IMR-90 (cell line): Measurements from ENCODE around the gene NDP. TPM values are rescaled to one million over a fixed set of nuclear protein-coding genes. Genes with fewer than 3 reads are reported as not detected.

Source experiments
- ATAC-seq: fragments of 200-7000 bp; cut with Tn5 transposase; 2 replicates; pipeline ENCODE4 v1.9.1; 2020; ENCODE audit warnings: low read depth, mild to moderate bottlenecking, moderate library complexity
- BruUV-seq: library from RNA; stranded (reverse); fragments of 400-500 nt; replicated peaks from 2 replicates; lab custom pipeline; 2021; lab: Mats Ljungman, UMichigan
- CTCF ChIA-PET: fragments of 300-600 bp; formaldehyde crosslinking; extraction: SDS; loops from one replicate; lab custom pipeline; 2021; ENCODE audit warnings: antibody characterized with exemption; lab: Yijun Ruan, JAX
- POLR2A ChIA-PET: fragments of 300-600 bp; sonication (Branson Sonifier 250); formaldehyde crosslinking; loops from one replicate; lab custom pipeline; 2022; ENCODE audit warnings: antibody characterized with exemption; ENCODE audit not compliant: unreplicated experiment; lab: Charles Lee
- DNase-seq: peaks from one replicate; pipeline ENCODE4 v3.0.0; 2013
- H2AFZ ChIP-seq: replicated peaks from 2 replicates; pipeline ENCODE3; 2013; ENCODE audit warnings: low read length, mild to moderate bottlenecking; ENCODE audit not compliant: poor library complexity
- H2AK5ac ChIP-seq: 2 replicates; pipeline ENCODE4 v1.6.1; 2013; ENCODE audit warnings: low read depth, low read length, inconsistent platforms
- H2AK9ac ChIP-seq: replicated peaks from 2 replicates; pipeline ENCODE3; 2013; ENCODE audit warnings: mild to moderate bottlenecking, low read depth, low read length, moderate library complexity; ENCODE audit not compliant: poor library complexity
- H2BK120ac ChIP-seq: 2 replicates; pipeline ENCODE4 v1.6.1; 2013; ENCODE audit warnings: low read depth, low read length, inconsistent platforms
- H2BK15ac ChIP-seq: 3 replicates; pipeline ENCODE4 v1.6.1; 2013; ENCODE audit warnings: low read depth, low read length, inconsistent platforms
- H2BK20ac ChIP-seq: 2 replicates; pipeline ENCODE4 v1.6.1; 2013; ENCODE audit warnings: low read depth, mild to moderate bottlenecking, inconsistent platforms, low read length, moderate library complexity
- H2BK5ac ChIP-seq: 2 replicates; pipeline ENCODE4 v1.6.1; 2013; ENCODE audit warnings: mild to moderate bottlenecking, low read depth, low read length, inconsistent platforms; ENCODE audit not compliant: poor library complexity, severe bottlenecking
- H3K14ac ChIP-seq: replicated peaks from 2 replicates; pipeline ENCODE4 v1.6.1; 2013; ENCODE audit warnings: low read depth, low read length, inconsistent platforms
- H3K18ac ChIP-seq: 2 replicates; pipeline ENCODE4 v1.6.1; 2013; ENCODE audit warnings: low read depth, low read length, control low read depth
- H3K23ac ChIP-seq: 2 replicates; pipeline ENCODE4 v1.6.1; 2013; ENCODE audit warnings: low read depth, low read length, inconsistent platforms
- H3K27ac ChIP-seq: 2 replicates; pipeline ENCODE4 v1.5.1; 2013; ENCODE audit warnings: mild to moderate bottlenecking, control low read depth, low read length; ENCODE audit not compliant: insufficient read depth
- H3K27me3 ChIP-seq: 2 replicates; pipeline ENCODE4 v1.6.1; 2013; ENCODE audit warnings: low read length; ENCODE audit not compliant: control insufficient read depth, insufficient read depth
- H3K36me3 ChIP-seq: 2 replicates; pipeline ENCODE4 v1.6.1; 2013; ENCODE audit warnings: low read length, mixed read lengths; ENCODE audit not compliant: control insufficient read depth, insufficient read depth
- H3K4ac ChIP-seq: 2 replicates; pipeline ENCODE4 v1.6.1; 2013; ENCODE audit warnings: low read depth, low read length, inconsistent platforms
- H3K4me1 ChIP-seq: 2 replicates; pipeline ENCODE4 v1.6.1; 2013; ENCODE audit warnings: low read length, mixed read lengths; ENCODE audit not compliant: control insufficient read depth, insufficient read depth
- H3K4me2 ChIP-seq: 2 replicates; pipeline ENCODE4 v1.6.1; 2013; ENCODE audit warnings: low read depth, mild to moderate bottlenecking, control low read depth, low read length, moderate library complexity
- H3K4me3 ChIP-seq: 2 replicates; pipeline ENCODE4 v1.5.1; 2013; ENCODE audit warnings: low read depth, mild to moderate bottlenecking, control low read depth, low read length, moderate library complexity; ENCODE audit not compliant: insufficient read depth
- H3K56ac ChIP-seq: 2 replicates; pipeline ENCODE4 v1.6.1; 2013; ENCODE audit warnings: low read length, inconsistent platforms; ENCODE audit not compliant: insufficient read depth; ENCODE audit errors: extremely low read depth
- H3K79me1 ChIP-seq, 2 experiments: 2 replicates each; pipeline ENCODE4 v1.6.1; 2013; ENCODE audit warnings: low read length in 2 of 2, inconsistent platforms in 1 of 2, low read depth in 1 of 2
- H3K9ac ChIP-seq: 2 replicates; pipeline ENCODE4 v1.6.1; 2013; ENCODE audit warnings: low read depth, low read length, control low read depth
- H3K9me1 ChIP-seq: 2 replicates; pipeline ENCODE4 v1.6.1; 2013; ENCODE audit warnings: low read length, inconsistent platforms; ENCODE audit not compliant: insufficient read depth
- H3K9me3 ChIP-seq: 2 replicates; pipeline ENCODE4 v1.6.1; 2013; ENCODE audit warnings: low read length; ENCODE audit not compliant: control insufficient read depth, insufficient read depth
- H4K20me1 ChIP-seq: 2 replicates; pipeline ENCODE4 v1.6.1; 2013; ENCODE audit warnings: low read length, inconsistent platforms; ENCODE audit not compliant: insufficient read depth
- H4K5ac ChIP-seq: 2 replicates; pipeline ENCODE4 v1.6.1; 2013; ENCODE audit warnings: mild to moderate bottlenecking, low read depth, low read length, control low read depth
- H4K8ac ChIP-seq, 2 experiments: 2 replicates each; pipeline ENCODE4 v1.6.1; 2013; ENCODE audit warnings: low read depth in 2 of 2, low read length in 2 of 2, control low read depth in 1 of 2, inconsistent platforms in 1 of 2
- H4K91ac ChIP-seq: 2 replicates; pipeline ENCODE4 v1.6.1; 2013; ENCODE audit warnings: low read depth, low read length, inconsistent platforms; ENCODE audit not compliant: insufficient read depth
- CEBPB ChIP-seq: IDR thresholded peaks from 2 replicates; pipeline ENCODE4 v1.6.1; 2012; ENCODE audit warnings: low read depth, low read length, improper control_type of control experiment
- CHD1 ChIP-seq: IDR thresholded peaks from 2 replicates; pipeline ENCODE4 v1.6.1; 2012; ENCODE audit warnings: low read depth, low read length, improper control_type of control experiment
- CTCF ChIP-seq: conservative IDR thresholded peaks from 2 replicates; pipeline ENCODE4 v1.5.1; 2012; ENCODE audit warnings: mild to moderate bottlenecking, low read depth, low read length, improper control_type of control experiment
- ELK1 ChIP-seq: fragments of 150-350 bp; IDR thresholded peaks from 2 replicates; pipeline ENCODE4 v1.6.1; 2016; ENCODE audit warnings: low read depth, mild to moderate bottlenecking, low read length, moderate library complexity, borderline replicate concordance
- FOS ChIP-seq: fragments of 150-350 bp; IDR thresholded peaks from 2 replicates; pipeline ENCODE4 v1.6.1; 2016; ENCODE audit warnings: low read depth, low read length
- MAFK ChIP-seq: IDR thresholded peaks from 2 replicates; pipeline ENCODE4 v1.6.1; 2012; ENCODE audit warnings: low read depth, low read length, improper control_type of control experiment
- MAZ ChIP-seq: IDR thresholded peaks from 2 replicates; pipeline ENCODE4 v1.6.1; 2012; ENCODE audit warnings: low read depth, mild to moderate bottlenecking, low read length, improper control_type of control experiment, moderate library complexity, borderline replicate concordance
- MXI1 ChIP-seq: IDR thresholded peaks from 2 replicates; pipeline ENCODE4 v1.6.1; 2012; ENCODE audit warnings: low read depth, mild to moderate bottlenecking, low read length, moderate library complexity, borderline replicate concordance
- NFE2L2 ChIP-seq: fragments of 150-350 bp; IDR thresholded peaks from 2 replicates; pipeline ENCODE4 v1.6.1; 2016; ENCODE audit warnings: low read depth, mild to moderate bottlenecking, low read length
- POLR2A ChIP-seq: IDR thresholded peaks from 2 replicates; pipeline ENCODE4 v1.6.1; 2012; ENCODE audit warnings: mild to moderate bottlenecking, low read depth, low read length
- RAD21 ChIP-seq: IDR thresholded peaks from 2 replicates; pipeline ENCODE4 v1.6.1; 2012; ENCODE audit warnings: low read length, improper control_type of control experiment
- RFX5 ChIP-seq: IDR thresholded peaks from 2 replicates; pipeline ENCODE4 v1.8.0; 2012; ENCODE audit warnings: low read depth, mild to moderate bottlenecking, low read length, moderate library complexity
- SMC3 ChIP-seq: fragments of 150-350 bp; IDR thresholded peaks from 2 replicates; pipeline ENCODE4 v1.6.1; 2016; ENCODE audit warnings: low read depth, mild to moderate bottlenecking, antibody characterized with exemption, low read length, moderate library complexity
- USF2 ChIP-seq: fragments of 150-350 bp; IDR thresholded peaks from 2 replicates; pipeline ENCODE4 v1.6.1; 2017; ENCODE audit warnings: mild to moderate bottlenecking, antibody characterized with exemption, low read length, low read depth
- WGBS, 2 experiments: methylation state at CpG; one replicate each; pipeline versions ENCODE4 v1.1.5 to v1.1.7; 2013; ENCODE audit warnings: missing lambda C conversion rate in 2 of 2; ENCODE audit not compliant: insufficient read length in 1 of 2; ENCODE audit errors: extremely low coverage in 2 of 2; 5-methylcytosine and 5-hydroxymethylcytosine counted together
- dilution Hi-C: fragments of 300-500 bp; cut with HindIII; formaldehyde crosslinking; loops from one replicate; pipeline ENCODE4 v1.14.3; 2018; ENCODE audit warnings: low sequenced_read_pairs; ENCODE audit not compliant: unreplicated experiment
- in situ Hi-C: fragments of 300-500 bp; cut with MboI; formaldehyde crosslinking; loops from 3 replicates; pipeline ENCODE4 v1.14.3; 2019; ENCODE audit warnings: low sequenced_read_pairs, inconsistent platforms, mixed read lengths
- intact Hi-C: fragments of 100-400 bp; cut with micrococcal nuclease; formaldehyde crosslinking; loops from 2 replicates; pipeline ENCODE4 v1.10.0; 2022
- polyA plus RNA-seq, 3 experiments: library from polyadenylated mRNA; depleted of rRNA; stranded (reverse); fragments of >200 nt; gene quantifications; 2 replicates each; pipeline ENCODE4 v1.2.3, GENCODE V29; 2012; ENCODE audit warnings: low replicate concordance in 1 of 3
- total RNA-seq: library from RNA; depleted of rRNA; stranded (reverse); fragments of >200 nt; gene quantifications from 2 replicates; pipeline ENCODE4 v1.2.3, GENCODE V29; 2012

The NDP gene
- total and polyA plus RNA-seq, 2 of the 4 experiments (the other 2 are of a cell fraction): 0.36 to 0.39 TPM

GRCh38 chrX:44003975-44004374, 30.8 kb upstream of the NDP start:
- no peak overlapping the region for H3K14ac ChIP-seq
- no peaks in the 10 kb centered on the region for H4K20me1 ChIP-seq
- no peak overlapping the region for H3K4me3 ChIP-seq
- no peak overlapping the region for H2AK9ac ChIP-seq
- DNase-seq (peak; percentile 2), ATAC-seq (no peak)
- POLR2A ChIA-PET: no interaction called here
- H4K91ac ChIP-seq: no peak overlapping the region
- dilution Hi-C loops: no loop called here
- H3K4ac ChIP-seq: no peak overlapping the region
- no TSS peak for BruUV-seq
- H3K36me3 ChIP-seq: no peaks in the 10 kb centered on the region
- H4K5ac ChIP-seq: no peak overlapping the region
- CTCF ChIA-PET: no interaction called here
- WGBS, 2 experiments: no CpG with 5 or more reads among the region's 3 CpGs
- in situ Hi-C loops: no loop called here
- H3K27me3 ChIP-seq: peaks cover 2% of the 10 kb centered on the region
- no peaks in the 10 kb centered on the region for H3K9me3 ChIP-seq
- no peak overlapping the region for H3K4me2 ChIP-seq
- no peak overlapping the region for H3K9ac ChIP-seq
- H3K9me1 ChIP-seq: no peaks in the 10 kb centered on the region
- intact Hi-C loops: no loop called here
- no peak overlapping the region for H2BK20ac ChIP-seq
- H2BK5ac ChIP-seq: no peak overlapping the region
- no peak overlapping the region for H3K18ac ChIP-seq
- H3K56ac ChIP-seq: no peak overlapping the region
- no peak overlapping the region for H2AFZ ChIP-seq
- no peak overlapping the region for H3K27ac ChIP-seq
- no peak for TF ChIP-seq MAZ
- TF ChIP-seq MAFK: no peak
- no peak for TF ChIP-seq MXI1
- no peak for TF ChIP-seq CEBPB
- no peak for TF ChIP-seq ELK1
- TF ChIP-seq USF2: no peak
- TF ChIP-seq CTCF: no peak
- TF ChIP-seq FOS: no peak
- TF ChIP-seq RFX5: no peak
- no peak for TF ChIP-seq NFE2L2
- TF ChIP-seq CHD1: no peak
- TF ChIP-seq POLR2A: no peak
- TF ChIP-seq RAD21: no peak
- no peak for TF ChIP-seq SMC3
- no peak overlapping the region for H2BK15ac ChIP-seq
- no peak overlapping the region for H2BK120ac ChIP-seq
- H3K23ac ChIP-seq: no peak overlapping the region
- no peaks in the 10 kb centered on the region for H3K4me1 ChIP-seq
- no peak overlapping the region for H4K8ac ChIP-seq
- H2AK5ac ChIP-seq: no peak overlapping the region
- H3K79me1 ChIP-seq: no peaks in the 10 kb centered on the region
